Measurements from ENCODE around the gene SEC31A. TPM values are rescaled to one million over a fixed set of nuclear protein-coding genes. Genes with fewer than 3 reads are reported as not detected.

Gene SEC31A
- total RNA-seq, 1 experiment from 2014 or later = 128 TPM

- H3K27ac ChIP-seq (ENCODE audit: insufficient read length, low read depth, low read length) = no peak overlapping the region
- H3K14ac ChIP-seq (ENCODE audit: insufficient read depth, low read length) = no peak overlapping the region
- no peak overlapping the region for H3K18ac ChIP-seq (ENCODE audit: insufficient read length, low read depth, low read length)
- no peaks in the 10 kb centered on the region for H3K9me3 ChIP-seq (ENCODE audit: control insufficient read depth, low read depth, low read length)
- TF ChIP-seq CTCF (conservative IDR thresholded peaks at IDR 0.05) = no peak
- no peak overlapping the region for H4K91ac ChIP-seq (ENCODE audit: insufficient read length, low read depth, low read length)
- no peak overlapping the region for H4K8ac ChIP-seq (replicated peaks; ENCODE audit: insufficient read length, low read depth, low read length)
- DNase-seq = peak; percentile 20
- H2BK15ac ChIP-seq (ENCODE audit: low read depth, low read length) = no peak overlapping the region
- no peaks in the 10 kb centered on the region for H3K4me1 ChIP-seq (ENCODE audit: insufficient read depth, low read length)
- no peak overlapping the region for H3K9ac ChIP-seq (ENCODE audit: extremely low read depth, insufficient read length, low read length)
- H3T11ph ChIP-seq (ENCODE audit: low read length) = no peak overlapping the region
- no peak overlapping the region for H2AK5ac ChIP-seq (ENCODE audit: insufficient read length, low read length)
- no peak overlapping the region for H2AFZ ChIP-seq (ENCODE audit: low read length)
- no peaks in the 10 kb centered on the region for H4K20me1 ChIP-seq (ENCODE audit: control insufficient read depth, insufficient read depth, insufficient read length)
- no peaks in the 10 kb centered on the region for H3K79me2 ChIP-seq (ENCODE audit: insufficient read depth, low read length)
- H3K79me1 ChIP-seq (ENCODE audit: insufficient read depth, low read depth, low read length, poor library complexity, severe bottlenecking) = no peaks in the 10 kb centered on the region
- H3K23me2 ChIP-seq (ENCODE audit: insufficient read length, low read depth, low read length, poor library complexity, severe bottlenecking) = no peaks in the 10 kb centered on the region
- H3K23ac ChIP-seq (ENCODE audit: insufficient read length, low read depth, low read length) = no peak overlapping the region
- H3K4me1 Mint-ChIP-seq = peaks cover 28 to 38% of the 10 kb centered on the region in 2 experiments
- peaks cover 0 to 18% of the 10 kb centered on the region in 2 experiments; a peak in 2 of 5 replicates for H3K9me3 Mint-ChIP-seq
- H3K27me3 ChIP-seq (ENCODE audit: insufficient read depth, low read length) = peaks cover 83% of the 10 kb centered on the region
- H2BK20ac ChIP-seq (ENCODE audit: low read depth, low read length, poor library complexity, severe bottlenecking) = no peak overlapping the region
- no peak overlapping the region for H2BK120ac ChIP-seq (ENCODE audit: low read depth, low read length, poor library complexity, severe bottlenecking)
- no peak overlapping the region for H3K27ac Mint-ChIP-seq
- no peak overlapping the region for H2BK12ac ChIP-seq (ENCODE audit: insufficient read length, low read depth, low read length)
- peaks cover 100% of the 10 kb centered on the region for H3K27me3 Mint-ChIP-seq (ENCODE audit: low read depth)
- no peak overlapping the region; a peak in 1 of 5 replicates for H3K4me3 Mint-ChIP-seq
- no peaks in the 10 kb centered on the region for H3K36me3 Mint-ChIP-seq (ENCODE audit: insufficient read depth in 1 of 3, low read depth in 3 of 3)
- H3K4ac ChIP-seq (ENCODE audit: low read depth, low read length) = no peak overlapping the region
- no peak overlapping the region for H3K4me2 ChIP-seq (ENCODE audit: insufficient read depth, insufficient read length, low read length)
- no peak overlapping the region for H4K5ac ChIP-seq (ENCODE audit: insufficient read length, low read depth, low read length)
- H2BK5ac ChIP-seq (ENCODE audit: insufficient read length, low read length) = no peak overlapping the region
- no CpG with 5 or more reads among the region's 7 CpGs for WGBS (ENCODE audit: extremely low coverage, insufficient read length, low lambda C conversion rate)
- H3K56ac ChIP-seq (ENCODE audit: insufficient read length, low read depth, low read length) = no peak overlapping the region
Measured at GRCh38 chr4:82789025-82789776, 101.8 kb downstream of the SEC31A start.

Data from H9 (cell line).